GM23248 (cell line): ENCODE results near the gene ARHGAP10.

Experiments
- EZH2 ChIP-seq: fragments of 200-600 bp; sonication (generic); IDR thresholded peaks from 2 replicates; pipeline ENCODE4 v1.6.1; 2018; ENCODE audit warnings: antibody characterized with exemption, mild to moderate bottlenecking; ENCODE audit not compliant: insufficient read depth, poor library complexity, severe bottlenecking
- EZH2phosphoT487 ChIP-seq: fragments of 200-600 bp; sonication (generic); IDR thresholded peaks from 2 replicates; pipeline ENCODE4 v1.6.1; 2018; ENCODE audit warnings: antibody characterized with exemption, moderate library complexity, mild to moderate bottlenecking, low read depth; ENCODE audit not compliant: insufficient read depth

GRCh38 chr4:148077581-148077980 lies 345.7 kb downstream of the ARHGAP10 start:
- TF ChIP-seq EZH2 (no peak), EZH2phosphoT487 (no peak)
